ENCODE measurements around the gene CORO2B. TPM values are rescaled to one million over a fixed set of nuclear protein-coding genes. Genes with fewer than 3 reads are reported as not detected.

CORO2B gene
- total and polyA plus RNA-seq, 2 of the 13 experiments (the other 11 are each of a cell fraction or from before 2014, with no cell fraction given): 0.35 to 0.63 TPM

GRCh38 chr15:68678746-68679145 lies 100.0 kb downstream of the CORO2B start (continued):
- TF ChIP-seq, protein P1, sequence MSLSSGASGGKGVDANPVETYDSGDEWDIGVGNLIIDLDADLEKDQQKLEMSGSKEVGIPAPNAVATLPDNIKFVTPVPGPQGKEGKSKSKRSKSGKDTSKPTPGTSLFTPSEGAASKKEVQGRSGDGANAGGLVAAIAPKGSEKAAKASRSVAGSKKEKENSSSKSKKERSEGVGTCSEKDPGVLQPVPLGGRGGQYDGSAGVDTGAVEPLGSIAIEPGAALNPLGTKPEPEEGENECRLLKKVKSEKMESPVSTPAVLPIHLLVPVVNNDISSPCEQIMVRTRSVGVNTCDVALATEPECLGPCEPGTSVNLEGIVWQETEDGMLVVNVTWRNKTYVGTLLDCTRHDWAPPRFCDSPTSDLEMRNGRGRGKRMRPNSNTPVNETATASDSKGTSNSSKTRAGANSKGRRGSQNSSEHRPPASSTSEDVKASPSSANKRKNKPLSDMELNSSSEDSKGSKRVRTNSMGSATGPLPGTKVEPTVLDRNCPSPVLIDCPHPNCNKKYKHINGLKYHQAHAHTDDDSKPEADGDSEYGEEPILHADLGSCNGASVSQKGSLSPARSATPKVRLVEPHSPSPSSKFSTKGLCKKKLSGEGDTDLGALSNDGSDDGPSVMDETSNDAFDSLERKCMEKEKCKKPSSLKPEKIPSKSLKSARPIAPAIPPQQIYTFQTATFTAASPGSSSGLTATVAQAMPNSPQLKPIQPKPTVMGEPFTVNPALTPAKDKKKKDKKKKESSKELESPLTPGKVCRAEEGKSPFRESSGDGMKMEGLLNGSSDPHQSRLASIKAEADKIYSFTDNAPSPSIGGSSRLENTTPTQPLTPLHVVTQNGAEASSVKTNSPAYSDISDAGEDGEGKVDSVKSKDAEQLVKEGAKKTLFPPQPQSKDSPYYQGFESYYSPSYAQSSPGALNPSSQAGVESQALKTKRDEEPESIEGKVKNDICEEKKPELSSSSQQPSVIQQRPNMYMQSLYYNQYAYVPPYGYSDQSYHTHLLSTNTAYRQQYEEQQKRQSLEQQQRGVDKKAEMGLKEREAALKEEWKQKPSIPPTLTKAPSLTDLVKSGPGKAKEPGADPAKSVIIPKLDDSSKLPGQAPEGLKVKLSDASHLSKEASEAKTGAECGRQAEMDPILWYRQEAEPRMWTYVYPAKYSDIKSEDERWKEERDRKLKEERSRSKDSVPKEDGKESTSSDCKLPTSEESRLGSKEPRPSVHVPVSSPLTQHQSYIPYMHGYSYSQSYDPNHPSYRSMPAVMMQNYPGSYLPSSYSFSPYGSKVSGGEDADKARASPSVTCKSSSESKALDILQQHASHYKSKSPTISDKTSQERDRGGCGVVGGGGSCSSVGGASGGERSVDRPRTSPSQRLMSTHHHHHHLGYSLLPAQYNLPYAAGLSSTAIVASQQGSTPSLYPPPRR (CRISPR knock-in tag; IDR thresholded peaks at IDR 0.05; ENCODE audit: borderline replicate concordance): no peak
- TF ChIP-seq ZEB1 (IDR thresholded peaks at IDR 0.05; ENCODE audit: insufficient replicate concordance, low read depth): no peak
- TF ChIP-seq, protein P2, sequence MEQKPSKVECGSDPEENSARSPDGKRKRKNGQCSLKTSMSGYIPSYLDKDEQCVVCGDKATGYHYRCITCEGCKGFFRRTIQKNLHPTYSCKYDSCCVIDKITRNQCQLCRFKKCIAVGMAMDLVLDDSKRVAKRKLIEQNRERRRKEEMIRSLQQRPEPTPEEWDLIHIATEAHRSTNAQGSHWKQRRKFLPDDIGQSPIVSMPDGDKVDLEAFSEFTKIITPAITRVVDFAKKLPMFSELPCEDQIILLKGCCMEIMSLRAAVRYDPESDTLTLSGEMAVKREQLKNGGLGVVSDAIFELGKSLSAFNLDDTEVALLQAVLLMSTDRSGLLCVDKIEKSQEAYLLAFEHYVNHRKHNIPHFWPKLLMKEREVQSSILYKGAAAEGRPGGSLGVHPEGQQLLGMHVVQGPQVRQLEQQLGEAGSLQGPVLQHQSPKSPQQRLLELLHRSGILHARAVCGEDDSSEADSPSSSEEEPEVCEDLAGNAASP (CRISPR knock-in tag; IDR thresholded peaks at IDR 0.05; ENCODE audit: borderline replicate concordance): no peak
- TF ChIP-seq, protein P3, sequence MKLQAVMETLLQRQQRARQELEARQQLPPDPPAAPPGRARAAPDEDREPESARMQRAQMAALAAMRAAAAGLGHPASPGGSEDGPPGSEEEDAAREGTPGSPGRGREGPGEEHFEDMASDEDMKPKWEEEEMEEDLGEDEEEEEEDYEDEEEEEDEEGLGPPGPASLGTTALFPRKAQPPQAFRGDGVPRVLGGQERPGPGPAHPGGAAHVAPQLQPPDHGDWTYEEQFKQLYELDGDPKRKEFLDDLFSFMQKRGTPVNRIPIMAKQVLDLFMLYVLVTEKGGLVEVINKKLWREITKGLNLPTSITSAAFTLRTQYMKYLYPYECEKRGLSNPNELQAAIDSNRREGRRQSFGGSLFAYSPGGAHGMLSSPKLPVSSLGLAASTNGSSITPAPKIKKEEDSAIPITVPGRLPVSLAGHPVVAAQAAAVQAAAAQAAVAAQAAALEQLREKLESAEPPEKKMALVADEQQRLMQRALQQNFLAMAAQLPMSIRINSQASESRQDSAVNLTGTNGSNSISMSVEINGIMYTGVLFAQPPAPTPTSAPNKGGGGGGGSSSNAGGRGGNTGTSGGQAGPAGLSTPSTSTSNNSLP (IDR thresholded peaks at IDR 0.05; ENCODE audit: low read depth, low read length): no peak
- TF ChIP-seq ZBTB8A (CRISPR knock-in tag; IDR thresholded peaks at IDR 0.05; ENCODE audit: borderline replicate concordance, low read depth): no peak
- no peak for TF ChIP-seq CREM (IDR thresholded peaks at IDR 0.05)
- no peak for TF ChIP-seq CREM (CRISPR knock-in tag; IDR thresholded peaks at IDR 0.05)
- TF ChIP-seq HDAC2 (CRISPR knock-in tag; IDR thresholded peaks at IDR 0.05): no peak
- TF ChIP-seq SYNCRIP (IDR thresholded peaks at IDR 0.05; ENCODE audit: insufficient read depth, low read depth, low read length): no peak
- TF ChIP-seq ZFX (CRISPR knock-in tag; IDR thresholded peaks at IDR 0.05; ENCODE audit: low read depth): no peak
- no peak for TF ChIP-seq ZNF670 (CRISPR knock-in tag; IDR thresholded peaks at IDR 0.05; ENCODE audit: borderline replicate concordance)
- TF ChIP-seq ZNF207 (IDR thresholded peaks at IDR 0.05; ENCODE audit: borderline replicate concordance): no peak

Data from HepG2 (cell line).